Kidney glomerular epithelial cell (primary cell): ENCODE measurements around the gene SYT3.

Experiments used
- DNase-seq: peaks from one replicate; lab custom pipeline; 2025; lab: John Stamatoyannopoulos, UW

SYT3 gene

DNA sequence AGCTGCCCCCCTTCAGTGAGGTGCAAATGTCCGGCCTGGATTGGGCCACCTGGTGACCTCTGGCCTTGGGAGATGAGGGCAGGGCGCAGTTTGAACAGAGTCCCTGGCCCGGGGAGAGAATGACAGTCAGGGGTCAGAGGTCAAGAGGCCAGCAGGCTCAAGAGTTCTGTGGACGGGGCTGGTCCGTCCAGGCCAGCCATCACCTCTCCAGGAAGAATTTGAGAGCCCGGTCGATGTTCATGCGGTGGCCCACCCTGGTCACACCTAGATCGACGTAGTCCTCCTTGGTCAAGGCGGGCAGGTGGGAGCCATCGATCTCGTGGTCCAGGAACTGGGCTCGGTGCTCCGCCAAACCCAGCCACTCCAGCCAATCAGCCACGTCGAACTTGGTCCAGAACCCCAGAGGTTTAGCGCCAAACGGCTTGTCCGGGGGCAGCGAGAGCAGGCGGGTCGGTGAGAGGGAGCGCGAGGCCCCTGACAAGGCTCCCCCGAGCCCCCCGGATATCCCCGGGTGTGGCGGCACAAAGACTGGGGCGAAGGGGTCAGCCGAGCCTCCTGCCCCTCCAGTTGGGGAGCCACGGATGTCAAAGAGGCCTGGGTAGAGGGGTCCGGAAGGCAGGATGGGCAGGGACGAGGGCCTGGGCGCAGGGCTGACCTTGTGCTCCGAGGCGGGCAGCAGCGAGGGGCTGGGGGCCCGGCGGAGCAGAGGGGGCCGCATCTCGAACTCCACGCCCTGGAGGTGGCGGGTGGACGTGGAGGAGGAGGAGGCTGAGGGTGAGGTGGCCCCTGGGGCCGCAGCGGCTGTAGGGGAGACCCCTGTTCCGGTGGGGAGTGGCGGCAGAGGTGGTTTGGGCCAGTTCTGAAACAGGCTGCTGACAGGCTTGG, 22.3 kb upstream of the SYT3 start:
- DNase-seq = no peak

GRCh38 chr19:50661023-50661422, 21.3 kb upstream of the SYT3 start:
- DNase-seq = no peak

DNA sequence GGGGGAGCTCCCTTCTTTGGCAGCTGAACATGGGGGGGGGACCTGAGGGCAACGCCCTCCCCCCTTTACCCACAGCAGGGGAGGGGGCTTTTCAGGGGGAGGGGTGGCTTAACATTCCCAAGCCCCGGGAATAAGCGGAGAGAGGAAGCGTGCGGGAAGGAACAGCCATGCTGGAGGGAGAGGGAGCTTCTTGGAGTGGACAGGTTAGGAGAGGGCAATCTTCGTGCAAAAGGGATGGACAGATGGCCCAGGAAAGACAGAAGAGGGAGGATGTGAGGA, 20.3 kb upstream of the SYT3 start:
- no peak for DNase-seq

GRCh38 chr19:50659318-50660087, 19.8 kb upstream of the SYT3 start:
- DNase-seq = no peak

DNA sequence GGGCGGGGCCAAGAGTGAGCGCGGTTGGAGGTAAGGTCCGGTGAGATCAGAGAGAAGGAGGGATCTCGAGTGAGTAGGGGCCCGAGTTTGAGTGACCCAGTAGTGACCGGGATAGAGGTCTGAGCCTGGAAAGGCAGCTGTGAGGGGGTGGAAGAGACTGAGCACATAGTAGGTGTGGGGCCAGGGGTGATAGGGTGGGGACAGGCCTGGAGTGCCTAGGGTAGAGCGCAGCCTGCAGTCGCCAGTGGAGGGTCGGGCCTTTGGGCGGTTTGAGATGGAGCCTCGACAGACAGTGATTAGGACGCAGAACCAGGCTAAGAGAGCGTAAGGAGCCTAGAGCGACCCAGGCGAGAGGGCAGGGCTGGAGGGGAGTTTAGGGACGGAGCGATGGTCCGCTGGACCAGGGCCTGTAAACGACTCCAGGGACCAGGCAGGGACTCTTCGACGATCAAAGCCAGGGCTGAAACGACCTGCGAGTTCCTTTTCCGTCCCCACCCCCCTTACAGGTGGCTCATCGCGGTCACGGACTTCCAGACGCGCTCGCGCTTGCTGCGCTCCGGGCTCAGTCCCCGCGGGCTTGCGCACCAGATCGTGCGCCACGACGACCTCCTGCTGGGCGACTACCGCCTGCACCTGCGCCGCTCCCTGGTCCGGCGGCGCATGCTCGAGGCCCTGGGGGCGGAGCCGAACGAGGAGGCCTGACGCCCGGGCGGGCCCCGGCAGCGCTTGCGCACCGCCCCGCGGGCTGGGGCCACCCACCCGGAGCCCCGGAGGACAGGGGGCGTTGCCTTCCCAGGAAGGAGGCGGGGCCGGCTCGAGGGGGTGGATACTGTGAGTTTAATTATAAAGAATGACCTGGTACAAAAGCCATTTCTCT, 19.0 kb upstream of the SYT3 start:
- peak; percentile 71 for DNase-seq

DNA sequence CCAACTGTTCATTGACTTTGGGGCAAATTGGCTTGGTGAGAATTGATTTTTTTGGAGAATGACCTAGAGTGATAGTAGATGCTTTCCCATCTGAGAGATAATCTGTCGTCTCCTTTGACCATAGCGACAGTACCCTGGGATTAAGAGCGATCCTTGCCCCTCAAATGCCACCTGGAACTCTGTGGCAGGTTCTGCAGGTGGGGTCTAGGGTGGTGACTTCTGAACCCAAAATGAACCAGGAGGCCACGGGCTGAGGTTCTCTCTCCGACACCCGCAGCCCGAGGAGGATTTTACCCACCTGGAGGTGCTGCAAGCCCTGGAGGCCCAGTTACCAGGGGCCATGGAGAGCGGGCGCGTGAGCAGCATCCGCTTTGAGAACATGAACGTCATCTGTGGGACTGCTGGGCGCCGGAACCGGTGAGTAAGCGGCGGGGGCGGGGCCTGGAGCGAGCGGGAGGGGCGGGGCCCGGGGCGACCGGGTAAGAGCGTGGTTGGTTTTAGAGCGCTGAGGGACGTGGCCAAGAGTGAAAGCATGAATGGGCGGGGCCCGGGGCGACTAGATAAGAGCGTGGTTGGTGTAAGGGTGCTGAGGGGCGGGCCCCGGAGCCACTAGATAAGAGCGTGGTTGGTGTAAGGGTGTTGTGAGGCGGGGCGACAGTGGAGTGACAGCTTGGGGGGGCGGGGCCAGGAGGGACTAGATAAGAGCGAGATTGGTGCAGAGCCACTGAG, 18.2 kb upstream of the SYT3 start:
- peak; percentile 100 for DNase-seq

DNA sequence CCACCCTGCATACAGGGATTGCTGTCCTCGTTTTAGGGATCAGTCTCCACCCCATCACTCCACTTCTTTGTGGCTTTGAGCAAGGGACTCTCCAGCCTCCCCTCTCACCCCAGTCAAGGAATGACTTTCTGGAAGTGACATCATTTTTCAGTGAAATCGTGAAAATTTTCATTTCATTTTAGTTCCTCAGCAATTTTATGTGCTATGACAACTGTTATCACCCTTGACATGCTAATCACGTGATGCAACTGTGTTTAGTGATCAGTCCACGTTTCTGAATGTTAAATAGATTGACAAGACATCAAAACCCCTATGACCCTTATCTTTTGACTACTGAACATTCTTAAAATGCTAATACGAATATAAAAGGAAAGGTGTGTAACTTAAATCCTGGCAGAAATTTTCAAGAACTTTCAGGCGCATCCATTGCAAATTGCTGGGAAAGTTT, 17.6 kb upstream of the SYT3 start:
- DNase-seq = no peak

DNA sequence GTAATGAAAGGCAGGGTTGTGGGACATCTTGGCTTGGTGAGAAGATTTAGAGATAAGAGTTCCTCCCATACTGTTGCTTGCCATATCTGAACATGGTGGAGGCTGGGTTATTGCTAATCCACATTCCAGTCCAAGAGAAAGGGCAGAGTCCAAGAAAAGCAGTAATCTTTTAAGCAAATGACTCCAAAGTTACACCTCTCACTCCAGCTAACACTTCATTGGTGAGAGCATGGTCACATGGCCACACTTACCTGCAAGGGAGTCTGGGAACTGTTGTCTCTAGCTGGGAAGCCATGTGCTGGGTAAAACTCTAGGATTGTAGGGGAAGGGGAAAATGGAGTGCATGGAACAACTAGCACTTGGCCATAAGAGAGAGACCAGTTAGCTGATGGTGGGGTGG, 15.2 kb upstream of the SYT3 start:
- DNase-seq = no peak

GRCh38 chr19:50652722-50653121, 13.0 kb upstream of the SYT3 start:
- no peak for DNase-seq

GRCh38 chr19:50651174-50651573, 11.5 kb upstream of the SYT3 start:
- DNase-seq = no peak

- no peak for DNase-seq
These were observed 10.0 kb upstream of the SYT3 start, which contains the start of gene C19orf81 for GRCh38 chr19:50649433-50650391. Gene C19orf81 (plus strand): TSS chr19:50649445. CDS start chr19:50649445, 0 bp downstream.

- no peak for DNase-seq
These were observed 9.0 kb upstream of the SYT3 start for GRCh38 chr19:50648659-50649058.

- DNase-seq = no peak
These were observed 8.4 kb upstream of the SYT3 start for GRCh38 chr19:50647879-50648615.

- DNase-seq = peak; percentile 72
These were observed 6.6 kb upstream of the SYT3 start for GRCh38 chr19:50646074-50646807.

- DNase-seq = no peak
These were observed 5.4 kb upstream of the SYT3 start for GRCh38 chr19:50645107-50645506.

DNA sequence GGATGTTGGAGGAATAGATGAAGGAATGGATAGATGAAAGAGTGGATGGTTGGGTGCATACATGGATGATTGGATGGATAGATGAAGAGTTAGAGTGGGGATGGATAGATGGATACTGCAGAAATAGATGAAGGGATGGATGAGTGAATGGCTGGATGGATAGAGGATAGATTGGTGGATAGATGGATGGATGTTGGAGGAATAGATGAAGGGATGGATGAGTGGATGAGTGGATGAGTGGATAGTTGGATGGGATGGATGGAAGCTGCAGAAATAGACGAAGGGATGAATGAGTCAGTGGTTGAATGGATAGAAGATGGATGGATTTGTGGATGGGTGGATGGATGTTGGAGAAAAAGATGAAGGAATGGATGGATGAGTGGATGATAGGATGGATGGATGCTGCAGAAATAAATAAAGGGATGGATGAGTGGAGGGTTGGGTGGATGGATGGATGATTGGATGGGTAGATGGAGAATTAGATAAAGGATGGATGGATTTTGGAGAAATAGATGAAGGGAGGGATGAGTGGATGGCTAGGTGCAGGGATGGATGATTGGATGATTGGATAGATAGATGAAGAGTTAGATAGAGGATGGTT, 4.7 kb upstream of the SYT3 start:
- DNase-seq = no peak

DNA sequence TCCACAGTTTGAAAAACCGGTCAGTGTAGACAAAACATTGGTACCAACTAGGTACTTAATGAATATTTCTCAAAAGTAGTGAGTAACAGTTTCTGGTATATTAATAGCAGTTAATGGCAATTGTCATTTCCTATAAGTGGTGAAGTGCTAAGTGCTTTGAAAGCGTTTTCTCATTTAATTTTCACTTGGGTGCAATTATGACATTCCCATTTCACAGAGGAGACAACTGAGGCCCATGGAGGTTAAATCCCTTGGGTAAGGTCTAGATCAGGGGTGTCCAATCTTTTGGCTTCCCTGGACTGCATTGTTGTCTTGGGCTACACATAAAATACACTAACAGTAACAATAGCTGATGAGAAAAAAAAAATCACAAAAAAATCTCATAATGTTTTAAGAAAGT, 687 bp upstream of the SYT3 start:
- DNase-seq = no peak

GRCh38 chr19:50638600-50638999, 1.1 kb downstream of the SYT3 start:
- DNase-seq = no peak
